Osteoblast (primary cell): ENCODE results near the gene PKP2. TPM values are rescaled to one million over a fixed set of nuclear protein-coding genes. Genes with fewer than 3 reads are reported as not detected.

Experiments
- DNase-seq: peaks from one replicate; pipeline ENCODE4 v3.0.0; 2011; ENCODE audit warnings: low spot score, mixed read lengths; ENCODE audit not compliant: insufficient read length; ENCODE audit errors: missing footprints
- H2AFZ ChIP-seq: 2 replicates; pipeline ENCODE4 v1.6.0; 2011; ENCODE audit warnings: mild to moderate bottlenecking, low read length
- H3K27ac ChIP-seq: 2 replicates; pipeline ENCODE4 v1.5.1; 2011; ENCODE audit warnings: mild to moderate bottlenecking, low read depth, low read length, moderate library complexity
- H3K27me3 ChIP-seq: 2 replicates; pipeline ENCODE4 v1.6.0; 2012; ENCODE audit warnings: mild to moderate bottlenecking, control low read depth, inconsistent platforms, low read length, moderate library complexity; ENCODE audit not compliant: insufficient read depth
- H3K36me3 ChIP-seq: 2 replicates; pipeline ENCODE4 v1.5.1; 2011; ENCODE audit warnings: mild to moderate bottlenecking, low read length, control low read depth, moderate library complexity; ENCODE audit not compliant: insufficient read depth
- H3K4me1 ChIP-seq: 2 replicates; pipeline ENCODE4 v1.5.1; 2011; ENCODE audit warnings: mild to moderate bottlenecking, low read length, control low read depth, moderate library complexity; ENCODE audit not compliant: insufficient read depth
- H3K4me2 ChIP-seq: 2 replicates; pipeline ENCODE4 v1.6.0; 2011; ENCODE audit warnings: mild to moderate bottlenecking, low read length; ENCODE audit not compliant: insufficient read depth
- H3K4me3 ChIP-seq: fragments of 200-600 bp; sonication (generic); 3 replicates; pipeline ENCODE4 v1.5.1; 2012; ENCODE audit warnings: mild to moderate bottlenecking, low read length, inconsistent platforms; ENCODE audit not compliant: insufficient read depth
- H3K79me2 ChIP-seq: 2 replicates; pipeline ENCODE4 v1.6.0; 2012; ENCODE audit warnings: mild to moderate bottlenecking, low read length, control low read depth, inconsistent platforms; ENCODE audit not compliant: insufficient read depth
- H3K9me3 ChIP-seq: 2 replicates; pipeline ENCODE4 v1.5.1; 2011; ENCODE audit warnings: low read depth, low read length, control low read depth
- H4K20me1 ChIP-seq: 2 replicates; pipeline ENCODE4 v1.6.0; 2012; ENCODE audit warnings: mild to moderate bottlenecking, low read length, control low read depth; ENCODE audit not compliant: insufficient read depth
- total RNA-seq: library from RNA; depleted of rRNA; stranded (reverse); fragments of >200 nt; gene quantifications from 2 replicates; pipeline ENCODE4 v1.2.3, GENCODE V29; 2012
- TF ChIP-seq, protein P1 (sequence below): IDR thresholded peaks from 2 replicates; pipeline ENCODE4 v1.5.1; 2011; ENCODE audit warnings: mild to moderate bottlenecking, low read depth, low read length, moderate library complexity; ENCODE audit errors: extremely low read depth

PKP2 gene
- total RNA-seq, 1 donor: under 0.01 TPM

- Histone ChIP-seq H3K4me1 (no peaks in the 10 kb centered on the region), H4K20me1 (no peaks in the 10 kb centered on the region), H3K79me2 (no peaks in the 10 kb centered on the region), H3K9me3 (peaks cover 3% of the 10 kb centered on the region), H3K27ac (no peak overlapping the region), H2AFZ (no peak overlapping the region), H3K36me3 (no peaks in the 10 kb centered on the region), H3K4me2 (no peak overlapping the region), H3K4me3 (no peak overlapping the region), H3K27me3 (no peaks in the 10 kb centered on the region)
- DNase-seq: no peak
- TF ChIP-seq, protein P1, sequence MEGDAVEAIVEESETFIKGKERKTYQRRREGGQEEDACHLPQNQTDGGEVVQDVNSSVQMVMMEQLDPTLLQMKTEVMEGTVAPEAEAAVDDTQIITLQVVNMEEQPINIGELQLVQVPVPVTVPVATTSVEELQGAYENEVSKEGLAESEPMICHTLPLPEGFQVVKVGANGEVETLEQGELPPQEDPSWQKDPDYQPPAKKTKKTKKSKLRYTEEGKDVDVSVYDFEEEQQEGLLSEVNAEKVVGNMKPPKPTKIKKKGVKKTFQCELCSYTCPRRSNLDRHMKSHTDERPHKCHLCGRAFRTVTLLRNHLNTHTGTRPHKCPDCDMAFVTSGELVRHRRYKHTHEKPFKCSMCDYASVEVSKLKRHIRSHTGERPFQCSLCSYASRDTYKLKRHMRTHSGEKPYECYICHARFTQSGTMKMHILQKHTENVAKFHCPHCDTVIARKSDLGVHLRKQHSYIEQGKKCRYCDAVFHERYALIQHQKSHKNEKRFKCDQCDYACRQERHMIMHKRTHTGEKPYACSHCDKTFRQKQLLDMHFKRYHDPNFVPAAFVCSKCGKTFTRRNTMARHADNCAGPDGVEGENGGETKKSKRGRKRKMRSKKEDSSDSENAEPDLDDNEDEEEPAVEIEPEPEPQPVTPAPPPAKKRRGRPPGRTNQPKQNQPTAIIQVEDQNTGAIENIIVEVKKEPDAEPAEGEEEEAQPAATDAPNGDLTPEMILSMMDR: no peak
Measured at GRCh38 chr12:32918890-32919801, 22.6 kb upstream of the PKP2 start.

DNA sequence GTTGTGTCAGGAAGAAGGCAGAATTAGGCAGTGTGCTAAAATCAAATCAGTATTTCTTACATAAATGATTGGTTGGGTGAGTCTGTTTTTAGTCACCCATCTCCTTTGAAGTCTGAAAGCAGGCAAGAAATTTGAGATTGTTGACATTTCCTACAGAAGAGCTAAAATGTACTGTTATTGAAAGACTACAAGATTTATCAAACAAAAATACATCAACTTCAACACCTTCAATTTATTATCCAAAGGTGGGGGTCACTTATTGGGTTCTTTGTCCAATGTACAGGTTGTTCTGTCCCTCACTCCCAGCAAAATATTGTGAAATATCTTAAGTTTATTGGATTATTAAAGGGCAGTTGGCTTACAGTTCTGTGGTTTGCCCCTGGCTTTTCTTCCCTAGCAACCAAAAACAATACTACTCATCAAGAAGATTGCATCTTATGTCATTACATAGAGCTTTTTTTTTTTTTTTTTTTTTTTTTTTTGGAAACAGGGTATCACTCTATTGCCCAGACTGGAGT is 20.6 kb upstream of the PKP2 start:
- Histone ChIP-seq H3K4me1 (no peaks in the 10 kb centered on the region), H3K36me3 (no peaks in the 10 kb centered on the region), H3K4me3 (no peak overlapping the region), H3K27ac (no peak overlapping the region), H4K20me1 (no peaks in the 10 kb centered on the region), H3K27me3 (no peaks in the 10 kb centered on the region), H3K79me2 (no peaks in the 10 kb centered on the region), H3K4me2 (no peak overlapping the region), H3K9me3 (peaks cover 3% of the 10 kb centered on the region), H2AFZ (no peak overlapping the region)
- DNase-seq: no peak
- TF ChIP-seq, protein P1: no peak

DNA sequence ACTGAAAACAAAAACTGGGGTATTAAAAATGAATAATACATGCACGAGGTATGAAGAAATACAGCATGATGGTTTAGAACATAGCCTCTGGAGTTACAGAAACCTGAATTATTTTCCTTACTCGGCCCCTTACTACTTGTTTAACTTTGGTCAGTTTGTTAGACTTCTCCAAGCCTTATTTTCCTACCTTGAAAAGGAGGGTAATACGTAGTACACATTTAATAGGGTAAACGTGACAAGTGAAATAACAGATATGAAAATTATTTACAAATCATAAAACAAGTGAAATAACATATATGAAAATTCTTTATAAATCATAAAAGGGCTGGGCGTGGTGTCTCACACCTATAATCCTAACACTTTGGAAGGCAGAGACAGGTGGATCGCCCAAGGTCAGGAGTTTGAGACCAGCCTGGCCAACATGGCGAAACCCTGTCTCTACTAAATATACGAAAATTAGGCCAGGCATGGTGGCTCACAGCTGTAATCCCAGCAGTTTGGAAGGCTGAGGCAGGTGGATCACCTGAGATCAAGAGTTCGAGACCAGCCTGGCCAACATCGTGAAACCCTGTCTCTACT is 11.4 kb upstream of the PKP2 start:
- H3K4me3 ChIP-seq: no peak overlapping the region
- no peaks in the 10 kb centered on the region for H4K20me1 ChIP-seq
- H3K9me3 ChIP-seq: no peaks in the 10 kb centered on the region
- H3K27ac ChIP-seq: no peak overlapping the region
- H3K27me3 ChIP-seq: no peaks in the 10 kb centered on the region
- no peaks in the 10 kb centered on the region for H3K79me2 ChIP-seq
- no peak overlapping the region for H3K4me2 ChIP-seq
- no peak for DNase-seq
- no peak overlapping the region for H2AFZ ChIP-seq
- H3K36me3 ChIP-seq: no peaks in the 10 kb centered on the region
- TF ChIP-seq, protein P1: no peak
- H3K4me1 ChIP-seq: no peaks in the 10 kb centered on the region

- no peak for DNase-seq
- TF ChIP-seq, protein P1: no peak
Measured at GRCh38 chr12:32907166-32907565, 10.6 kb upstream of the PKP2 start.

More at GRCh38 chr12:32907166-32907565, 10.6 kb upstream of the PKP2 start:
- no peak overlapping the region for H3K4me3 ChIP-seq
- H4K20me1 ChIP-seq: no peaks in the 10 kb centered on the region
- H3K27me3 ChIP-seq: no peaks in the 10 kb centered on the region
- H3K9me3 ChIP-seq: no peaks in the 10 kb centered on the region
- H2AFZ ChIP-seq: no peak overlapping the region
- H3K27ac ChIP-seq: no peak overlapping the region
- no peak overlapping the region for H3K4me2 ChIP-seq
- no peaks in the 10 kb centered on the region for H3K79me2 ChIP-seq
- H3K4me1 ChIP-seq: no peaks in the 10 kb centered on the region
- no peaks in the 10 kb centered on the region for H3K36me3 ChIP-seq
